ENCODE data around the gene HHAT.

GRCh38 chr1:210603123-210603522 lies 274.4 kb downstream of the HHAT start:
- TF ChIP-seq CTCF (IDR thresholded peaks at IDR 0.05) (no peak), POLR2A (IDR thresholded peaks at IDR 0.05) (no peak), POLR2AphosphoS5 (IDR thresholded peaks at IDR 0.05) (no peak)

All from stomach (tissue), 4 donors.